SK-N-SH (cell line): Measurements from ENCODE around the gene MBP. TPM values are rescaled to one million over a fixed set of nuclear protein-coding genes. Genes with fewer than 3 reads are reported as not detected.

Experiments
- CTCF ChIA-PET: fragments of 300-600, 350-600 bp; formaldehyde crosslinking; extraction: SDS; loops from one replicate; lab custom pipeline; 2021; lab: Yijun Ruan, JAX
- POLR2A ChIA-PET: fragments of 350-600 bp; sonication (Branson Sonifier 250); formaldehyde crosslinking; extraction: SDS; loops from one replicate; lab custom pipeline; 2020; ENCODE audit warnings: antibody characterized with exemption, inconsistent platforms; lab: Yijun Ruan, JAX
- DNase-seq: peaks from one replicate; pipeline ENCODE4 v3.0.0; 2012
- H2AFZ ChIP-seq: fragments of 200-600 bp; sonication (generic); 2 replicates; pipeline ENCODE4 v1.8.1; 2016; ENCODE audit warnings: antibody characterized with exemption, mild to moderate bottlenecking, low read depth
- H3F3A ChIP-seq: fragments of 200-600 bp; sonication (generic); replicated peaks from 2 replicates; pipeline ENCODE3; 2016; ENCODE audit warnings: antibody characterized with exemption, mild to moderate bottlenecking; ENCODE audit not compliant: insufficient read depth
- H3K27ac ChIP-seq, 2 experiments: fragments of 200-500 bp in 1 of 2; fragments of 200-600 bp in 1 of 2; sonication (Bioruptor generic) in 1 of 2; sonication (generic), shearing (Covaris generic) in 1 of 2; 2 replicates each; pipeline versions ENCODE4 v1.5.1 to v1.6.1; 2014 to 2016; ENCODE audit warnings: low read depth in 2 of 2, inconsistent platforms in 1 of 2, low read length in 1 of 2, mild to moderate bottlenecking in 1 of 2, mixed read lengths in 1 of 2
- H3K27me3 ChIP-seq: fragments of 200-600 bp; sonication (generic), shearing (Covaris generic); 2 replicates; pipeline ENCODE4 v1.6.1; 2016; ENCODE audit warnings: mixed run types; ENCODE audit not compliant: insufficient read depth
- H3K36me3 ChIP-seq, 2 experiments: fragments of 200-500 bp in 1 of 2; fragments of 200-600 bp in 1 of 2; sonication (Bioruptor generic) in 1 of 2; sonication (generic) in 1 of 2; replicated peaks in 1 of 2; 2 replicates each; pipeline versions ENCODE3 to v1.5.1; 2014 to 2016; ENCODE audit warnings: low read length in 1 of 2, mild to moderate bottlenecking in 1 of 2; ENCODE audit not compliant: insufficient read depth in 2 of 2, control insufficient read depth in 1 of 2
- H3K4me1 ChIP-seq, 2 experiments: fragments of 200-500 bp in 1 of 2; fragments of 200-600 bp in 1 of 2; sonication (Bioruptor generic) in 1 of 2; sonication (generic), shearing (Covaris generic) in 1 of 2; 2 replicates each; pipeline versions ENCODE4 v1.5.1 to v1.6.1; 2014 to 2016; ENCODE audit warnings: low read depth in 1 of 2, low read length in 1 of 2, mixed run types in 1 of 2; ENCODE audit not compliant: insufficient read depth in 2 of 2, control insufficient read depth in 1 of 2
- H3K4me2 ChIP-seq: fragments of 200-600 bp; sonication (generic), shearing (Covaris generic); 2 replicates; pipeline ENCODE4 v1.6.1; 2017; ENCODE audit warnings: mixed run types
- H3K4me3 ChIP-seq, 2 experiments: fragments of 200-500 bp in 1 of 2; fragments of 200-600 bp in 1 of 2; sonication (Bioruptor generic) in 1 of 2; sonication (generic), shearing (Covaris generic) in 1 of 2; 2 replicates each; pipeline versions ENCODE4 v1.5.1 to v1.8.1; 2014 to 2016; ENCODE audit warnings: low read depth in 2 of 2, inconsistent platforms in 1 of 2, low read length in 1 of 2, mild to moderate bottlenecking in 1 of 2, mixed read lengths in 1 of 2, moderate library complexity in 1 of 2
- H3K79me2 ChIP-seq: fragments of 200-600 bp; sonication (generic); 2 replicates; pipeline ENCODE4 v1.8.1; 2017; ENCODE audit warnings: mild to moderate bottlenecking; ENCODE audit not compliant: insufficient read depth
- H3K9ac ChIP-seq: fragments of 200-600 bp; sonication (generic); 2 replicates; pipeline ENCODE4 v1.6.1; 2017; ENCODE audit warnings: mixed run types
- H3K9me2 ChIP-seq: fragments of 200-600 bp; sonication (generic); 2 replicates; pipeline ENCODE4 v1.6.1; 2017; ENCODE audit warnings: mixed run types
- H3K9me3 ChIP-seq: fragments of 200-600 bp; sonication (generic); 2 replicates; pipeline ENCODE4 v1.6.1; 2017; ENCODE audit warnings: mixed run types, mild to moderate bottlenecking, moderate library complexity
- H4K20me1 ChIP-seq: fragments of 200-600 bp; sonication (generic); 2 replicates; pipeline ENCODE4 v1.6.1; 2017; ENCODE audit warnings: mild to moderate bottlenecking, mixed run types; ENCODE audit not compliant: insufficient read depth
- EP300 ChIP-seq, 2 experiments: IDR thresholded peaks; 2 replicates each; pipeline versions ENCODE4 v1.4.0 to v1.6.1; 2012; ENCODE audit warnings: borderline replicate concordance in 1 of 2, low read depth in 1 of 2, low read length in 1 of 2
- EZH2phosphoT487 ChIP-seq: fragments of 200-600 bp; sonication (generic); IDR thresholded peaks from 2 replicates; pipeline ENCODE4 v1.6.1; 2017; ENCODE audit warnings: low read depth, mixed run types, mild to moderate bottlenecking, antibody characterized with exemption, moderate library complexity, borderline replicate concordance
- FOSL2 ChIP-seq: IDR thresholded peaks from 2 replicates; pipeline ENCODE4 v1.4.0; 2012; ENCODE audit warnings: low read depth, mild to moderate bottlenecking, moderate library complexity, borderline replicate concordance
- GATA2 ChIP-seq: sonication (generic); formaldehyde crosslinking; IDR thresholded peaks from 2 replicates; pipeline ENCODE4 v1.5.0; 2020; ENCODE audit warnings: mild to moderate bottlenecking, missing genetic modification reagents
- MEF2A ChIP-seq: IDR thresholded peaks from 2 replicates; pipeline ENCODE4 v1.4.0; 2012; ENCODE audit warnings: low read depth, borderline replicate concordance
- NFIC ChIP-seq: IDR thresholded peaks from 2 replicates; pipeline ENCODE4 v1.4.0; 2012; ENCODE audit warnings: borderline replicate concordance
- RAD21 ChIP-seq: IDR thresholded peaks from 2 replicates; pipeline ENCODE4 v1.6.1; 2012; ENCODE audit warnings: mild to moderate bottlenecking, low read length
- ZBTB33 ChIP-seq: IDR thresholded peaks from 2 replicates; pipeline ENCODE4 v1.4.0; 2012; ENCODE audit warnings: low read depth, borderline replicate concordance
- WGBS: methylation state at CpG from one replicate; pipeline ENCODE4 v1.1.6; 2017; ENCODE audit warnings: low lambda C conversion rate; 5-methylcytosine and 5-hydroxymethylcytosine counted together
- polyA plus RNA-seq, 3 experiments: library from polyadenylated mRNA; depleted of rRNA; stranded (reverse); fragments of >200 nt; gene quantifications; 2 replicates each; pipeline ENCODE4 v1.2.3, GENCODE V29; 2012
- TF ChIP-seq, protein P1 (sequence below): IDR thresholded peaks from 2 replicates; pipeline ENCODE4 v1.4.0; 2012; ENCODE audit warnings: low read depth, borderline replicate concordance
- TF ChIP-seq, protein P2 (sequence below): fragments of 200-600 bp; sonication (generic); IDR thresholded peaks from 2 replicates; pipeline ENCODE4 v1.6.1; 2017; ENCODE audit warnings: antibody characterized with exemption, mild to moderate bottlenecking, moderate library complexity

Gene MBP
- polyA plus RNA-seq, 1 of the 3 experiments (the other 2 are of a cell fraction) = 1.6 TPM

- Histone ChIP-seq H4K20me1 (no peaks in the 10 kb centered on the region), H3K27ac (no peak overlapping the region), H3K9ac (no peak overlapping the region), H3K9me3 (no peaks in the 10 kb centered on the region), H3K27me3 (no peaks in the 10 kb centered on the region), H3K4me1 (peaks cover 3 to 33% of the 10 kb centered on the region in 2 experiments), H3F3A (peaks cover 28% of the 10 kb centered on the region), H2AFZ (no peak overlapping the region), H3K4me3 (no peak overlapping the region), H3K36me3 (no peaks in the 10 kb centered on the region), H3K9me2 (no peaks in the 10 kb centered on the region), H3K4me2 (no peak overlapping the region), H3K79me2 (no peaks in the 10 kb centered on the region)
- ChIA-PET CTCF (no interaction called here), POLR2A (no interaction called here)
- TF ChIP-seq EP300 (IDR thresholded peaks at IDR 0.05; ENCODE audit: borderline replicate concordance in 1 of 2, low read depth in 1 of 2, low read length in 1 of 2) = no peak
- TF ChIP-seq, protein P1, sequence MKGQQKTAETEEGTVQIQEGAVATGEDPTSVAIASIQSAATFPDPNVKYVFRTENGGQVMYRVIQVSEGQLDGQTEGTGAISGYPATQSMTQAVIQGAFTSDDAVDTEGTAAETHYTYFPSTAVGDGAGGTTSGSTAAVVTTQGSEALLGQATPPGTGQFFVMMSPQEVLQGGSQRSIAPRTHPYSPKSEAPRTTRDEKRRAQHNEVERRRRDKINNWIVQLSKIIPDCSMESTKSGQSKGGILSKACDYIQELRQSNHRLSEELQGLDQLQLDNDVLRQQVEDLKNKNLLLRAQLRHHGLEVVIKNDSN = no peak
- no peak for TF ChIP-seq EZH2phosphoT487
- TF ChIP-seq, protein P2, sequence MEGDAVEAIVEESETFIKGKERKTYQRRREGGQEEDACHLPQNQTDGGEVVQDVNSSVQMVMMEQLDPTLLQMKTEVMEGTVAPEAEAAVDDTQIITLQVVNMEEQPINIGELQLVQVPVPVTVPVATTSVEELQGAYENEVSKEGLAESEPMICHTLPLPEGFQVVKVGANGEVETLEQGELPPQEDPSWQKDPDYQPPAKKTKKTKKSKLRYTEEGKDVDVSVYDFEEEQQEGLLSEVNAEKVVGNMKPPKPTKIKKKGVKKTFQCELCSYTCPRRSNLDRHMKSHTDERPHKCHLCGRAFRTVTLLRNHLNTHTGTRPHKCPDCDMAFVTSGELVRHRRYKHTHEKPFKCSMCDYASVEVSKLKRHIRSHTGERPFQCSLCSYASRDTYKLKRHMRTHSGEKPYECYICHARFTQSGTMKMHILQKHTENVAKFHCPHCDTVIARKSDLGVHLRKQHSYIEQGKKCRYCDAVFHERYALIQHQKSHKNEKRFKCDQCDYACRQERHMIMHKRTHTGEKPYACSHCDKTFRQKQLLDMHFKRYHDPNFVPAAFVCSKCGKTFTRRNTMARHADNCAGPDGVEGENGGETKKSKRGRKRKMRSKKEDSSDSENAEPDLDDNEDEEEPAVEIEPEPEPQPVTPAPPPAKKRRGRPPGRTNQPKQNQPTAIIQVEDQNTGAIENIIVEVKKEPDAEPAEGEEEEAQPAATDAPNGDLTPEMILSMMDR = no peak
- no peak for TF ChIP-seq ZBTB33
- no peak for TF ChIP-seq NFIC
- TF ChIP-seq RAD21 = no peak
- no peak for TF ChIP-seq MEF2A
- WGBS = 93% methylated on average over 14 of the region's 16 CpGs
- DNase-seq = no peak
Observed at GRCh38 chr18:77070627-77071026, 62.0 kb downstream of the MBP start.

DNA sequence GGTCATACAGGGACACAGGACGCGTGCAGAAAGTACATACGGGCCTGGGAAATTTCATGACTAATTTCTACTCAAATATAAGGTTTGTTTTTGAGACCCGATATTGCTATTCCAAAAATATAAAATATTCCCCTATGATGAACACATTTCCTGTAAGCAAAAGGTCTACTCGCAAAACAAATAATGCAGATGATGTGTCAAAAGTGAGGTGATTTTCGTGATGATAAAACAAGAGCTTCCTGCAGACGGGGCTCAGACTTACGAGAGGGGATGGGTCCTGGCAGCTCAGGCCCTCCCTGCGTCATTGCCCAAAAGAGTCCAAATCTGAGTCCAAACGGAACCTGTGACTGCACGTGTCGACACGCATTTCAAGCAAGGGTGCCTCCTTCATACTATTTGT is 62.7 kb downstream of the MBP start:
- no peak overlapping the region for H3K27ac ChIP-seq
- H3K36me3 ChIP-seq = no peaks in the 10 kb centered on the region
- DNase-seq = no peak
- H2AFZ ChIP-seq = no peak overlapping the region
- H3F3A ChIP-seq = peaks cover 29% of the 10 kb centered on the region
- 95% methylated on average over 13 of the region's 13 CpGs for WGBS
- no peaks in the 10 kb centered on the region for H3K79me2 ChIP-seq
- no peak overlapping the region for H3K9ac ChIP-seq
- no peak overlapping the region for H3K4me3 ChIP-seq
- H4K20me1 ChIP-seq = no peaks in the 10 kb centered on the region
- H3K9me2 ChIP-seq = no peaks in the 10 kb centered on the region
- ChIA-PET POLR2A (no interaction called here), CTCF (interaction anchor here (1.6 kb wide), 1 partner anchor 69 kb away, joined by 8 read pairs; no protein-coding TSS in a partner anchor)
- TF ChIP-seq GATA2 = no peak
- no peak for TF ChIP-seq FOSL2
- H3K27me3 ChIP-seq = no peaks in the 10 kb centered on the region
- peaks cover 3 to 35% of the 10 kb centered on the region in 2 experiments for H3K4me1 ChIP-seq
- H3K9me3 ChIP-seq = no peaks in the 10 kb centered on the region
- no peak overlapping the region for H3K4me2 ChIP-seq
